Panc1 (cell line): ENCODE data around the gene PDSS1. TPM values are rescaled to one million over a fixed set of nuclear protein-coding genes. Genes with fewer than 3 reads are reported as not detected.
A peak's percentile ranks its signal among the peaks of the same experiment; 100 is the strongest.

Experiments used
- ATAC-seq: fragments of 200-7000 bp; cut with Tn5 transposase; 2 replicates; pipeline ENCODE4 v1.9.1; 2020; ENCODE audit warnings: mild to moderate bottlenecking, moderate library complexity
- BruUV-seq: library from RNA; stranded (reverse); fragments of 400-500 nt; replicated peaks from 2 replicates; lab custom pipeline; 2021; lab: Mats Ljungman, UMichigan
- CTCF ChIA-PET: fragments of 300-600 bp; sonication (Branson Sonifier 250); formaldehyde crosslinking; loops from one replicate; lab custom pipeline; 2022; ENCODE audit warnings: antibody characterized with exemption; lab: Charles Lee
- POLR2A ChIA-PET: fragments of 300-600 bp; sonication (Branson Sonifier 250); formaldehyde crosslinking; loops from one replicate; lab custom pipeline; 2022; ENCODE audit warnings: antibody characterized with exemption; lab: Charles Lee
- DNase-seq: peaks from one replicate; pipeline ENCODE4 v3.0.0-alpha.2; 2010; ENCODE audit warnings: low read depth, low spot score
- H3K27ac ChIP-seq: 2 replicates; pipeline ENCODE4 v1.5.1; 2011; ENCODE audit warnings: mild to moderate bottlenecking, low read length, inconsistent platforms
- H3K27me3 ChIP-seq: fragments of 200-500 bp; sonication (Bioruptor generic); 2 replicates; pipeline ENCODE4 v1.6.0; 2014; ENCODE audit warnings: low read length, inconsistent platforms; ENCODE audit not compliant: control insufficient read depth, insufficient read depth
- H3K36me3 ChIP-seq: fragments of 200-500 bp; sonication (Bioruptor generic); 2 replicates; pipeline ENCODE4 v1.5.1; 2014; ENCODE audit warnings: inconsistent platforms, mild to moderate bottlenecking, low read length, moderate library complexity; ENCODE audit not compliant: control insufficient read depth, insufficient read depth
- H3K4me1 ChIP-seq: 2 replicates; pipeline ENCODE4 v1.5.1; 2011; ENCODE audit warnings: inconsistent platforms, mild to moderate bottlenecking, low read length, moderate library complexity; ENCODE audit not compliant: control insufficient read depth, insufficient read depth
- H3K4me3 ChIP-seq, 2 experiments: 2 replicates each; pipeline ENCODE4 v1.5.1; 2011 to 2012; ENCODE audit warnings: low read depth in 2 of 2, low read length in 2 of 2, mild to moderate bottlenecking in 2 of 2, inconsistent platforms in 1 of 2, moderate library complexity in 1 of 2
- H3K9me3 ChIP-seq: fragments of 200-500 bp; sonication (Bioruptor generic); 2 replicates; pipeline ENCODE4 v1.5.1; 2014; ENCODE audit warnings: low read depth, mild to moderate bottlenecking, inconsistent platforms, low read length, moderate library complexity; ENCODE audit not compliant: control insufficient read depth, insufficient read depth
- POLR2AphosphoS5 ChIP-seq: IDR thresholded peaks from 2 replicates; pipeline ENCODE4 v1.6.1; 2012; ENCODE audit warnings: mild to moderate bottlenecking, low read depth, low read length, moderate library complexity
- REST ChIP-seq, 2 experiments: IDR thresholded peaks; 2 replicates each; pipeline ENCODE4 v1.6.1; 2011 to 2012; ENCODE audit warnings: low read depth in 2 of 2, control low read depth in 1 of 2, low read length in 1 of 2, mild to moderate bottlenecking in 1 of 2, moderate library complexity in 1 of 2; ENCODE audit not compliant: insufficient read depth in 1 of 2
- SIN3A ChIP-seq: IDR thresholded peaks from 2 replicates; pipeline ENCODE4 v1.6.1; 2012; ENCODE audit warnings: low read depth, mild to moderate bottlenecking, low read length, moderate library complexity, borderline replicate concordance; ENCODE audit not compliant: insufficient read depth
- TCF7L2 ChIP-seq: IDR thresholded peaks from 2 replicates; pipeline ENCODE4 v1.6.1; 2011; ENCODE audit warnings: mild to moderate bottlenecking, low read depth, low read length, inconsistent platforms
- in situ Hi-C: cut with HindIII; loops from 2 replicates; pipeline ENCODE4 v1.10.0; 2016; ENCODE audit warnings: low sequenced_read_pairs, low pct_unique_long_range_greater_than_20kb
- intact Hi-C: fragments of 100-400 bp; cut with micrococcal nuclease; formaldehyde crosslinking; loops from one replicate; pipeline ENCODE4 v1.10.0; 2022; ENCODE audit not compliant: unreplicated experiment
- total RNA-seq: library from RNA; stranded (reverse); gene quantifications from one replicate; pipeline ENCODE4 v1.2.1, GENCODE V29; 2021; ENCODE audit not compliant: unreplicated experiment
- TF ChIP-seq, protein P1 (sequence below): fragments of 450-650 bp; IDR thresholded peaks from 2 replicates; pipeline ENCODE4 v1.5.1; 2017; ENCODE audit warnings: mild to moderate bottlenecking

Gene PDSS1
- total RNA-seq, 1 experiment from 2014 or later = 7.1 TPM

GRCh38 chr10:26746061-26746460 lies 48.6 kb downstream of the PDSS1 start:
- Histone ChIP-seq H3K4me3 (no peak overlapping the region), H3K4me1 (no peaks in the 10 kb centered on the region), H3K27ac (no peak overlapping the region), H3K9me3 (no peaks in the 10 kb centered on the region), H3K27me3 (no peaks in the 10 kb centered on the region), H3K36me3 (peaks cover 8% of the 10 kb centered on the region)
- in situ Hi-C loops = no loop called here
- POLR2A ChIA-PET = no interaction called here
- no peak for DNase-seq
- CTCF ChIA-PET = no interaction called here
- no peak for ATAC-seq
- TF ChIP-seq POLR2AphosphoS5 (no peak), SIN3A (no peak), REST (IDR thresholded peaks at IDR 0.05; ENCODE audit: insufficient read depth in 1 of 2, low read depth in 2 of 2, low read length in 1 of 2) (no peak), TCF7L2 (no peak)
- TF ChIP-seq, protein P1, sequence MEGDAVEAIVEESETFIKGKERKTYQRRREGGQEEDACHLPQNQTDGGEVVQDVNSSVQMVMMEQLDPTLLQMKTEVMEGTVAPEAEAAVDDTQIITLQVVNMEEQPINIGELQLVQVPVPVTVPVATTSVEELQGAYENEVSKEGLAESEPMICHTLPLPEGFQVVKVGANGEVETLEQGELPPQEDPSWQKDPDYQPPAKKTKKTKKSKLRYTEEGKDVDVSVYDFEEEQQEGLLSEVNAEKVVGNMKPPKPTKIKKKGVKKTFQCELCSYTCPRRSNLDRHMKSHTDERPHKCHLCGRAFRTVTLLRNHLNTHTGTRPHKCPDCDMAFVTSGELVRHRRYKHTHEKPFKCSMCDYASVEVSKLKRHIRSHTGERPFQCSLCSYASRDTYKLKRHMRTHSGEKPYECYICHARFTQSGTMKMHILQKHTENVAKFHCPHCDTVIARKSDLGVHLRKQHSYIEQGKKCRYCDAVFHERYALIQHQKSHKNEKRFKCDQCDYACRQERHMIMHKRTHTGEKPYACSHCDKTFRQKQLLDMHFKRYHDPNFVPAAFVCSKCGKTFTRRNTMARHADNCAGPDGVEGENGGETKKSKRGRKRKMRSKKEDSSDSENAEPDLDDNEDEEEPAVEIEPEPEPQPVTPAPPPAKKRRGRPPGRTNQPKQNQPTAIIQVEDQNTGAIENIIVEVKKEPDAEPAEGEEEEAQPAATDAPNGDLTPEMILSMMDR = no peak
- BruUV-seq = no TSS peak
- intact Hi-C loops = no loop called here

GRCh38 chr10:26755443-26755903 lies 58.0 kb downstream of the PDSS1 start:
- ChIA-PET CTCF (no interaction called here), POLR2A (no interaction called here)
- peaks cover 13% of the 10 kb centered on the region for H3K4me1 ChIP-seq
- in situ Hi-C loops = no loop called here
- no TSS peak for BruUV-seq
- H3K9me3 ChIP-seq = no peaks in the 10 kb centered on the region
- ATAC-seq (peak; percentile 65), DNase-seq (no peak)
- H3K27me3 ChIP-seq = no peaks in the 10 kb centered on the region
- TF ChIP-seq REST (IDR thresholded peaks at IDR 0.05; ENCODE audit: insufficient read depth in 1 of 2, low read depth in 2 of 2, low read length in 1 of 2) (no peak), TCF7L2 (no peak), SIN3A (no peak), POLR2AphosphoS5 (no peak)
- TF ChIP-seq, protein P1 = no peak
- H3K4me3 ChIP-seq = no peak overlapping the region
- H3K27ac ChIP-seq = peak overlapping the region; percentile 57; the same call in 1 of the 2 replicates
- intact Hi-C loops = no loop called here
- H3K36me3 ChIP-seq = no peaks in the 10 kb centered on the region; the same call in 1 of the 2 replicates
